ENCODE data around the gene ENPP6.

ENPP6 gene

DNA sequence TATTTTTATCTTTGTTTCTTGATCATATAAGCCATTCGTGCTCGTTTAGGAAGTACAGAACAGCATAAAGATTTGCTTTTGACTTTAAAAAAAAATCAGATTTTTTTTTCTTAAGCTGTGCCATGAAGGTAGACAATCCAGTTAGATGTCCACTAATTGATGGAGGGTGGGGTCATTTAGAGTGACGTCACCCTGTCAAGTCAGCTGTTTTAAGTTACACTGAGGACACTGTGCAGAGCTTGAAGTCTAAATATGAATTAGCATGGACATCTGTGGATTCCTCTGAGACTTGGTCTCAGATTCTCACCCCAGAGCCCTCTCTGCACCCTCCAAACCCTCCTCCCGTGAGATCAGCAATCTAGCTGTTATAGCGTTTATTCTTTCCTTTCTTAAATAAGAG lies 63.9 kb downstream of the ENPP6 start:
- H3K9me3 ChIP-seq, result no peaks in the 10 kb centered on the region
- no peak overlapping the region for H3K4me3 ChIP-seq
- DNase-seq, result no peak
- H3K27me3 ChIP-seq, result no peaks in the 10 kb centered on the region
- no peaks in the 10 kb centered on the region for H3K36me3 ChIP-seq
- intact Hi-C loops (cut with DNase I; ENCODE audit: low total_unique reads), result no loop called here
- H3K27ac ChIP-seq, result no peak overlapping the region
- H3K4me1 ChIP-seq, result peaks cover 0 to 17% (median 0%) of the 10 kb centered on the region in 4 donors
- TF ChIP-seq, protein P1, sequence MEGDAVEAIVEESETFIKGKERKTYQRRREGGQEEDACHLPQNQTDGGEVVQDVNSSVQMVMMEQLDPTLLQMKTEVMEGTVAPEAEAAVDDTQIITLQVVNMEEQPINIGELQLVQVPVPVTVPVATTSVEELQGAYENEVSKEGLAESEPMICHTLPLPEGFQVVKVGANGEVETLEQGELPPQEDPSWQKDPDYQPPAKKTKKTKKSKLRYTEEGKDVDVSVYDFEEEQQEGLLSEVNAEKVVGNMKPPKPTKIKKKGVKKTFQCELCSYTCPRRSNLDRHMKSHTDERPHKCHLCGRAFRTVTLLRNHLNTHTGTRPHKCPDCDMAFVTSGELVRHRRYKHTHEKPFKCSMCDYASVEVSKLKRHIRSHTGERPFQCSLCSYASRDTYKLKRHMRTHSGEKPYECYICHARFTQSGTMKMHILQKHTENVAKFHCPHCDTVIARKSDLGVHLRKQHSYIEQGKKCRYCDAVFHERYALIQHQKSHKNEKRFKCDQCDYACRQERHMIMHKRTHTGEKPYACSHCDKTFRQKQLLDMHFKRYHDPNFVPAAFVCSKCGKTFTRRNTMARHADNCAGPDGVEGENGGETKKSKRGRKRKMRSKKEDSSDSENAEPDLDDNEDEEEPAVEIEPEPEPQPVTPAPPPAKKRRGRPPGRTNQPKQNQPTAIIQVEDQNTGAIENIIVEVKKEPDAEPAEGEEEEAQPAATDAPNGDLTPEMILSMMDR (IDR thresholded peaks at IDR 0.05), result no peak

DNA sequence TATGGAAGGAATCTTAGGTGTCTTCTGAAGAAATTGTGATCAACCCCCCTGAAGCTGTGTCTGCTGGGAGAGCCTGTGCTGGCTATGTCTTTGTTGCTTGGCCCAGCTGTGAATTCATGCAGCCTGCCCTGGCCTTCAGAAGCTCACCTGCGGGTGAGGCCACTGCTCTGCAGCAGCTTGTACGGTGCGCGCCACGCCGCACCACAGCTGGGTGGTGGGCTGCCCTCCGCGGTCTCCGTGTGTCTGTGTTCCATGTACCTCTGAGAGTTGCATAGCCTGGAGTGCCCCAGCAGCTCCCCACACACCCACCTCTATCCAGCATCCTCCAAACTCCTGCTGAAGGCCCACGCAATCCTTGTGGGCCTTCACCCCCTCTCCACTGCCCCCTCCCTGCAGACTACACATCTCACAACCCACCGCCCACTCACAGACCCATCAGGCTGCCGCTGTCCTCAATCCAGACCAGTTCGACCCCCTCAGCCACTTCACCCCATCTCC lies 65.6 kb downstream of the ENPP6 start:
- Histone ChIP-seq H3K27me3 (no peaks in the 10 kb centered on the region), H3K9me3 (no peaks in the 10 kb centered on the region), H3K36me3 (no peaks in the 10 kb centered on the region), H3K4me1 (peaks cover 0 to 16% (median 0%) of the 10 kb centered on the region in 4 donors), H3K4me3 (no peak overlapping the region), H3K27ac (no peak overlapping the region)
- TF ChIP-seq, protein P1 (IDR thresholded peaks at IDR 0.05), result no peak
- intact Hi-C loops (cut with DNase I; ENCODE audit: low total_unique reads), result no loop called here
- no peak for DNase-seq

DNA sequence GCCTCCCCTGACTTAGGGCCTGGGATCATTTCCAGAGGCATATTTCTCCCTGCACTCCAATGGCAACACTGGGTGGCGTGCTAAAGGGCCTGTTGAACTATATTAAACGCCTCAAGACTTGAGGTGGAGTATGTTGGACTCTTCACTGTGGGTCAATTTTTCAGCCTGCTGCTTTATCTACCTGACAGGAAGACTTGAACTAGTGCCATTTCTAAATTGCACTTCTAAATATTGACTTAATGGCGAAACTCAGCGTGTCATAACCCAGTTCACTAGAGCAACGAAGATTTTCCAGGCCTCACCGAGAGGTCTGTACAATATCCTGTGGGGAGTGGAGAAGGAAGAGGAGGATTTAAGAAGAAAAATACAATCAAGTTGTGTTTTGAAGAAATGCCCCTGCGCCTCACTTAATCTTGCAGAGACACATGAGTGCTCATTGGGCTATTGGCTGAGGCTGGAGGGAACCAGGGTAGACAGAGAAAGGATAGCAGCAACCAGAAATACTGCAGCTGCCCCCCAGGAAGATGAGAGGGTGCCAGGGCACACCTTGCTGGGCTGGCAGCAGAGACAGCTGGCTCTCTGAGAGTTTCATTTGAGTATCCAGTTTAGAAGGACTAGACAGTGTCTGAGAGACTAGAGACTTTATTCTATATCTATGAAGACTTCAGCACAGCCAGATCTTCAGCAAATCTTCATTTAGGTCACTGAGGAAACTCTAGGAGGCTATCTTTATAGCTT lies 67.4 kb downstream of the ENPP6 start:
- no peak for DNase-seq
- TF ChIP-seq, protein P1 (IDR thresholded peaks at IDR 0.05), result no peak
- Histone ChIP-seq H3K27ac (no peak overlapping the region), H3K36me3 (no peaks in the 10 kb centered on the region), H3K4me1 (no peaks in the 10 kb centered on the region), H3K9me3 (no peaks in the 10 kb centered on the region), H3K4me3 (no peak overlapping the region), H3K27me3 (no peaks in the 10 kb centered on the region)
- intact Hi-C loops (cut with DNase I; ENCODE audit: low total_unique reads), result no loop called here

DNA sequence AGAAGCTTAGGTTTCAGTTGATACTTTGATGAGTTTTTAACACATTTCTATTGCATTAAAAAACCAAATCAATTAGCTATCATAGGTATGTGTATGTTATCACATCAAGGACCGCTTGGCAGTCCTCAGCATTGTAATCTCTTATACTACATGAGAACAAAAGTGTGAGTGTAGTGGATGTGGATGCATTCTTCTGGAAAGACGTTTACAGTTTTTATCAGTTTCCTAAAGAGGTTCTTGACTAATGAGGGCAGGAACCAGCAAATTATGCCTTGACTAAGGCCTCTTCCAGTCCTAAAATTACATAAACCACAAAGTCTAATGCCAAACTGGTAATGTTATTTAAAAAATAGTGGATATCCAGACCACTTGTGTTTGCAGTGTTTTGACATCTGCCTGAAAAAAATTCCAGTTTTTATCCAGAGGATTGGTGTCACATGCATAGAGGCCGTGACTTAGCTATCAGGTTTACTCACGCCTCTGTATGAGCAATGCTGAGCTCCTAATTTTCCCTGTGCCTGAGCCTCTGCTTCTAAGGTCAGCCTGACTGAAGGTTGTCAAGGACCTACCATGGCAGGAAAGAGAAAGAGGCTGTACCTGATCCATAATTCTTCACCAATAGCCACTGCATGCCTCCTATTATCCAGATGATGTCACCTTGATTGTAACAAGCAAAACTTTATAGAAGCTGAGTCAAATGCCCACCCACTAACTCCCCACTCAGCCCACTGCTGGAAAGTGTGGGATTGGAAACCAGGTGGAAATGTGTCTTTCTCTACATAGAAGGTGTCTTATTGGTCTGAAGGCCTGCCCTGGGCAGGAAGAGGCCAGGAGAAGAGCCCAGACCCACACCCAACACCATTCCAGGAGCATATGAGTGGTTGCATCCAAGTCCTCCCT lies 68.7 kb downstream of the ENPP6 start:
- H3K9me3 ChIP-seq, result no peaks in the 10 kb centered on the region
- TF ChIP-seq, protein P1 (IDR thresholded peaks at IDR 0.05), result no peak
- no peaks in the 10 kb centered on the region for H3K4me1 ChIP-seq
- H3K4me3 ChIP-seq, result no peak overlapping the region
- H3K27ac ChIP-seq, result no peak overlapping the region
- DNase-seq, result no peak
- H3K27me3 ChIP-seq, result peaks cover 0 to 4% of the 10 kb centered on the region in 2 donors
- no peaks in the 10 kb centered on the region for H3K36me3 ChIP-seq
- intact Hi-C loops (cut with DNase I; ENCODE audit: low total_unique reads), result no loop called here

DNA sequence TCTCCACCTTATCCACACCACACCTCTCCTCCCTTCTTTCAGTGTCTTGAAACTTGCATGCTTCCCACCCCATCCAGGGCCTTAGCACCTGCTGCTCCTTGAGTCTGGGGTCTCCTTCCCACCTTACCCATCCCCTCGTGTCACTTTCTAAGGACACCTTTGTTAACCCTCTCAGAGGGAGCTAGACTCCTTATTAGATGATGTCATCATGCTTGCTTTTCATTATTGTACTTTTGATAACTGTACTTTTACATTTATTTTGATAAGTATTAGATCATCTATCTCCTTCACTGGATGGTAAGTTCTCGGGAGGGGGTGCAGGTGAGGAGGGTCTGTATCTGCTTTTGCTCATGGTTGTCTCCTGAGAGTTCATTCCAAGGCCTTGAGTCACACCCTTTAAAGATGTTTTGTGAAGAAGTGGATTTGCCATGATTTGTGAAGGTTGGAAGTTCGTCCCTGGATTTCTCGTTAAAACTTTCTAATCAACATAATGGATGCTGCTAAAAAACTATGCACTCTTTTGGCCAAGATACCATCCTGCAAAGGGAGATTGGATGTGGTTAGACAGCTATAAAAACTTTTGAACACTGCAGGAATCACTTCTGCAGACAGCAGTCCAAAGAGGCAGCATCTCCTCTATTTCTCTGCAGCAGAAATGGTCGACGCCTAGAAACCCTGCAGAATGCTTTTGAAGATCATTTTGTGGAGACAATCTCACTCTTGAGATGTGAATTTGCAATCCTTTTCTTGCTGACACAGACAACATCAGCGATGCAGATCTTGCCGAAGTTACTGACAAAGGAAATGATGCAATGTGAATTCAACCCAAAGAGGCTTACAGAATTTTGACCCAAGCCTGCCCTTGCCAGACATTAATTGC lies 69.6 kb downstream of the ENPP6 start:
- Histone ChIP-seq H3K27ac (no peak overlapping the region), H3K4me3 (no peak overlapping the region), H3K4me1 (no peaks in the 10 kb centered on the region), H3K9me3 (no peaks in the 10 kb centered on the region), H3K27me3 (peaks cover 0 to 5% of the 10 kb centered on the region in 2 donors), H3K36me3 (no peaks in the 10 kb centered on the region)
- DNase-seq, result no peak
- intact Hi-C loops (cut with DNase I; ENCODE audit: low total_unique reads), result no loop called here
- TF ChIP-seq, protein P1 (IDR thresholded peaks at IDR 0.05), result no peak

Measured in tibial artery (tissue), 4 donors.